ENCODE results near the gene C16orf74.

Gene C16orf74

DNA sequence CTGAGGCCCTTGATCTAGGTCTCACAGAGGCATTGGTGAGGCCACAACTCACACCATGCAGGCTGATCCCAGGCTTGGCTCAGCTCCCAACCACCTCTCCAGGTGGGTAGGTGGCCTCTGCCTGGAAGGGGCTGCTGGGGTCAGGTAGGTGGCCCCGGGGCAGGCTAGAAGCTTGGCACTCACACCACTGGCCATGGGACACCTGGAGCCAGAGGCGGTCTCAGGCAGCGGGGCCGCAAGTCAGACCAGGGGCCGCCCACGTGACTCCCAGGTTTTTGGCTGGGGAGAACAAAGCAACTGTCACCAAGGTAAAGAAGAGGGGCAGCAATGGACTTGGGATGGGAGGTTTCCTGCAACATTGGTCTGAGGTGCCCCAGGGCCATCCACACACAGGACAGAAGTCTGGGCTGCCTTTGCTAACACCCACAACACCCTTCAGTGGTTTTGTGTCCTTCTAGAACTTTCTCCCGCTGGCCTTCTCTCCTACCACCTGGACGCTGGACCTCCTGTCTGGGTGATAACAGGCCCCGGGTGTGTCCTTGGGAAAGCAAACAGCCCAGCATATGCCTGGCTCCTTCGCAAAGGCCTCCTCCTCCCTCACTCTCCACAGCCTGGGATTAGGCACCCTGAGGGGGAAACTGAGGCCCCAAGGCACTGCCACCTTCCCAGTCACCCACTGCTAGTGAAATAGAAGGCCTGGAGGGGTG, 16.4 kb downstream of the C16orf74 start:
- H3K9me2 ChIP-seq (replicated peaks; ENCODE audit: insufficient read depth, low read length), result no peaks in the 10 kb centered on the region
- H3K79me2 ChIP-seq (ENCODE audit: insufficient read depth, low read length), result no peaks in the 10 kb centered on the region
- H3K4me3 ChIP-seq (ENCODE audit: insufficient read depth, low read length, poor library complexity, severe bottlenecking), result no peak overlapping the region
- no peak overlapping the region for H3K4me2 ChIP-seq (ENCODE audit: low read depth, low read length, poor library complexity, severe bottlenecking)
- no peaks in the 10 kb centered on the region for H3F3A ChIP-seq (ENCODE audit: insufficient read depth)
- H3K9me3 ChIP-seq (ENCODE audit: insufficient read depth, low read length), result no peaks in the 10 kb centered on the region
- no peak overlapping the region for H3K9ac ChIP-seq (ENCODE audit: low read length)
- no peak overlapping the region for H2AFZ ChIP-seq (ENCODE audit: low read depth, low read length, severe bottlenecking)
- no peak for TF ChIP-seq CTCF (IDR thresholded peaks at IDR 0.05; ENCODE audit: insufficient read depth, low read length, poor library complexity, severe bottlenecking)
- no peak for TF ChIP-seq EZH2phosphoT487 (conservative IDR thresholded peaks at IDR 0.05; ENCODE audit: low read length)
- no peaks in the 10 kb centered on the region for H4K20me1 ChIP-seq (ENCODE audit: low read depth, low read length)
- H3K27me3 ChIP-seq (ENCODE audit: low read length), result no peaks in the 10 kb centered on the region
- H3K27ac ChIP-seq (ENCODE audit: low read depth, low read length), result no peak overlapping the region
- H3K36me3 ChIP-seq (ENCODE audit: low read length), result no peaks in the 10 kb centered on the region

GRCh38 chr16:85733839-85734170, 17.1 kb downstream of the C16orf74 start:
- Histone ChIP-seq H3K9me2 (replicated peaks; ENCODE audit: insufficient read depth, low read length) (no peaks in the 10 kb centered on the region), H3K36me3 (ENCODE audit: low read length) (no peaks in the 10 kb centered on the region), H3K27ac (ENCODE audit: low read depth, low read length) (no peak overlapping the region), H2AFZ (ENCODE audit: low read depth, low read length, severe bottlenecking) (no peak overlapping the region), H4K20me1 (ENCODE audit: low read depth, low read length) (no peaks in the 10 kb centered on the region), H3K27me3 (ENCODE audit: low read length) (no peaks in the 10 kb centered on the region), H3F3A (ENCODE audit: insufficient read depth) (no peaks in the 10 kb centered on the region), H3K4me2 (ENCODE audit: low read depth, low read length, poor library complexity, severe bottlenecking) (no peak overlapping the region), H3K9ac (ENCODE audit: low read length) (no peak overlapping the region), H3K9me3 (ENCODE audit: insufficient read depth, low read length) (no peaks in the 10 kb centered on the region), H3K79me2 (ENCODE audit: insufficient read depth, low read length) (no peaks in the 10 kb centered on the region), H3K4me3 (ENCODE audit: insufficient read depth, low read length, poor library complexity, severe bottlenecking) (no peak overlapping the region)
- TF ChIP-seq CTCF (IDR thresholded peaks at IDR 0.05; ENCODE audit: insufficient read depth, low read length, poor library complexity, severe bottlenecking), result no peak
- no peak for TF ChIP-seq EZH2phosphoT487 (conservative IDR thresholded peaks at IDR 0.05; ENCODE audit: low read length)

DNA sequence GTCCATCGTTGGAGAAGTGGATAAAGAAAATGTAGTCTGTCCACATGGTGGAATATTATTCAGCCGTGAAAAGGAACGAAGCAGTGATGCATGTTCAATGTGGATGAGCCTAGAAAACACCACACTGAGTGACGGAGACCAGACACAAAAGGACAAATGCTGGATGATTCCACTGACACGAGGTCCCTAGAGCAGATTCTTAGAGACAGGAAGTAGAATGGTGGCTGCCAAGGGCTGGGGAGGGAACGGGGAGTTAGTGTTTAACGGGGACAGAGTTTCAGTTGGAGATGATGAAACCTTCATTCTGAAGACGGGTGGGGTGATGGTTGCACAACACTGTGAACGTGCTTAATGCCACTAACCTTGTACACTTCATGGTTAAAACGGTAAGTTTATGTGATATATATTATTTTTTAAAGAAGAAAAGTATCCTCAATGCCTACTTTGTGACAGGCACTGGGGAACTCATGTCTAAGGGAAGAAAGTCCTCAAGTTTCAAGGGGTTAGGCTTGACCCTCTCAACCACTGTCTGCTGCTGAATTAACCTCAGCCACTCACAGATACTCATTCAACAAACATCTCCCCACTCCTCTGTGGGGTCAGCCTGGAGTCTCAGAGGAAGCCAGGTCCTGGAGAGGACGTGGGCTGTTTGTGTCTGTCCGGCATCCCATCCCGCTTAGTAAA, 17.6 kb downstream of the C16orf74 start:
- H3F3A ChIP-seq (ENCODE audit: insufficient read depth), result no peaks in the 10 kb centered on the region
- no peaks in the 10 kb centered on the region for H3K9me3 ChIP-seq (ENCODE audit: insufficient read depth, low read length)
- no peaks in the 10 kb centered on the region for H3K9me2 ChIP-seq (replicated peaks; ENCODE audit: insufficient read depth, low read length)
- H3K27ac ChIP-seq (ENCODE audit: low read depth, low read length), result no peak overlapping the region
- no peaks in the 10 kb centered on the region for H3K79me2 ChIP-seq (ENCODE audit: insufficient read depth, low read length)
- no peak overlapping the region for H3K4me2 ChIP-seq (ENCODE audit: low read depth, low read length, poor library complexity, severe bottlenecking)
- H3K9ac ChIP-seq (ENCODE audit: low read length), result no peak overlapping the region
- H3K27me3 ChIP-seq (ENCODE audit: low read length), result no peaks in the 10 kb centered on the region
- no peaks in the 10 kb centered on the region for H3K36me3 ChIP-seq (ENCODE audit: low read length)
- H2AFZ ChIP-seq (ENCODE audit: low read depth, low read length, severe bottlenecking), result no peak overlapping the region
- H3K4me3 ChIP-seq (ENCODE audit: insufficient read depth, low read length, poor library complexity, severe bottlenecking), result no peak overlapping the region
- no peaks in the 10 kb centered on the region for H4K20me1 ChIP-seq (ENCODE audit: low read depth, low read length)
- TF ChIP-seq CTCF (IDR thresholded peaks at IDR 0.05; ENCODE audit: insufficient read depth, low read length, poor library complexity, severe bottlenecking) (no peak), EZH2phosphoT487 (conservative IDR thresholded peaks at IDR 0.05; ENCODE audit: low read length) (no peak)

Data from SU-DHL-6 (cell line).